Tongue (tissue), 2 donors: ENCODE results near the gene SOBP. TPM values are rescaled to one million over a fixed set of nuclear protein-coding genes. Genes with fewer than 3 reads are reported as not detected.
A peak's percentile ranks its signal among the peaks of the same experiment; 100 is the strongest.
"Not testable (repeated sequence)": the region's sequence is repeated elsewhere in the genome, so short reads cannot be mapped to it uniquely, and the experiment has no call there.

ENCODE experiments used
- DNase-seq: peaks from one replicate; pipeline ENCODE4 v3.0.0-alpha.2; 2015
- total RNA-seq: library from RNA; depleted of rRNA; stranded (reverse); fragments of >200 nt; gene quantifications from one replicate; pipeline ENCODE4 v1.2.3, GENCODE V29; 2014

Gene SOBP
- total RNA-seq, result 19.2 TPM

- peak; percentile 94 for DNase-seq
Measured at GRCh38 chr6:107489636-107490565, at the start of gene SOBP. Gene SOBP (plus strand): TSS chr6:107490117. CDS start chr6:107490617, 500 bp downstream.

GRCh38 chr6:107440936-107441335 lies 49.0 kb upstream of the SOBP start:
- no peak for DNase-seq

- no peak for DNase-seq
Measured at GRCh38 chr6:107441682-107442081, 48.2 kb upstream of the SOBP start.

- no peak for DNase-seq
Measured at GRCh38 chr6:107442938-107443607, 46.8 kb upstream of the SOBP start.

GRCh38 chr6:107443608-107444267 lies 46.2 kb upstream of the SOBP start:
- DNase-seq, result no peak

- no peak for DNase-seq
Measured at GRCh38 chr6:107444277-107444676, 45.6 kb upstream of the SOBP start.

- no peak for DNase-seq
Measured at GRCh38 chr6:107447663-107448216, 42.2 kb upstream of the SOBP start.

GRCh38 chr6:107448776-107449175 lies 41.1 kb upstream of the SOBP start:
- no peak for DNase-seq

- DNase-seq, result peak; percentile 31
Measured at GRCh38 chr6:107458672-107459282, 31.1 kb upstream of the SOBP start.

- DNase-seq, result peak; percentile 99
Measured at GRCh38 chr6:107459283-107460082, 30.4 kb upstream of the SOBP start, which contains the start of gene PDSS2. Gene PDSS2 (minus strand): TSS chr6:107459564. CDS start chr6:107459285, 279 bp downstream.

GRCh38 chr6:107460083-107460631 lies 29.8 kb upstream of the SOBP start:
- DNase-seq, result no peak

GRCh38 chr6:107466062-107466461 lies 23.9 kb upstream of the SOBP start:
- DNase-seq, result no peak

GRCh38 chr6:107470364-107470763 lies 19.6 kb upstream of the SOBP start:
- DNase-seq, result no peak

- DNase-seq, result no peak
Measured at GRCh38 chr6:107473660-107474059, 16.3 kb upstream of the SOBP start.

- not testable (repeated sequence) for DNase-seq
Measured at GRCh38 chr6:107475360-107475759, 14.6 kb upstream of the SOBP start.

GRCh38 chr6:107475826-107476225 lies 14.1 kb upstream of the SOBP start:
- not testable (repeated sequence) for DNase-seq

- no peak for DNase-seq
Measured at GRCh38 chr6:107479089-107479690, 10.7 kb upstream of the SOBP start.

- no peak for DNase-seq
Measured at GRCh38 chr6:107485157-107485556, 4.8 kb upstream of the SOBP start.

- peak; percentile 7 for DNase-seq
Measured at GRCh38 chr6:107488174-107488874, 1.6 kb upstream of the SOBP start.
